SK-N-MC (cell line): ENCODE results near the gene HNRNPH1.
A peak's percentile ranks its signal among the peaks of the same experiment; 100 is the strongest.

Experiments used
- DNase-seq: peaks from one replicate; pipeline ENCODE4 v3.0.0-alpha.2; 2011; ENCODE audit warnings: low read depth, low spot score
- H3K27ac ChIP-seq: fragments of 200-600 bp; sonication (generic); 2 replicates; pipeline ENCODE4 v1.5.1; 2016; ENCODE audit warnings: mixed run types
- H3K36me3 ChIP-seq: fragments of 200-600 bp; sonication (generic); 2 replicates; pipeline ENCODE4 v1.6.1; 2017; ENCODE audit warnings: antibody characterized with exemption, low read length, mixed read lengths; ENCODE audit not compliant: insufficient read depth
- H3K4me3 ChIP-seq: fragments of 200-600 bp; sonication (generic); 2 replicates; pipeline ENCODE4 v1.5.1; 2016
- H3K9ac ChIP-seq: fragments of 200-600 bp; sonication (generic); 2 replicates; pipeline ENCODE4 v1.8.0; 2017; ENCODE audit warnings: mixed run types, mixed read lengths; ENCODE audit not compliant: insufficient read length
- H3K9me3 ChIP-seq: fragments of 200-600 bp; sonication (generic); 2 replicates; pipeline ENCODE4 v1.6.1; 2017; ENCODE audit warnings: low read depth, mild to moderate bottlenecking, antibody characterized with exemption, low read length, moderate library complexity, mixed read lengths
- EZH2 ChIP-seq: fragments of 200-600 bp; sonication (generic); IDR thresholded peaks from one replicate; pipeline ENCODE4 v1.6.1; 2017; ENCODE audit warnings: antibody characterized with exemption
- FOXP2 ChIP-seq: optimal IDR thresholded peaks from 2 replicates; pipeline ENCODE3; 2011; ENCODE audit warnings: mild to moderate bottlenecking, moderate library complexity; ENCODE audit not compliant: insufficient read depth; ENCODE audit errors: extremely low read length, control extremely low read depth
- POLR2AphosphoS5 ChIP-seq: IDR thresholded peaks from 2 replicates; pipeline ENCODE4 v1.6.1; 2012; ENCODE audit warnings: mild to moderate bottlenecking, low read depth, low read length, borderline replicate concordance

Gene HNRNPH1

GRCh38 chr5:179607160-179607931, 16.1 kb downstream of the HNRNPH1 start:
- peak; percentile 57 for TF ChIP-seq POLR2AphosphoS5
- TF ChIP-seq EZH2: no peak
- no peak for TF ChIP-seq FOXP2
- no peak overlapping the region for H3K4me3 ChIP-seq
- DNase-seq: no peak
- H3K36me3 ChIP-seq: peaks cover 52% of the 10 kb centered on the region
- H3K27ac ChIP-seq: peak overlapping the region; percentile 29; the same call in 1 of the 2 replicates
- H3K9me3 ChIP-seq: no peaks in the 10 kb centered on the region
- no peak overlapping the region for H3K9ac ChIP-seq

- Histone ChIP-seq H3K36me3 (peaks cover 52% of the 10 kb centered on the region), H3K27ac (peak overlapping the region; percentile 29; the same call in 1 of the 2 replicates), H3K4me3 (no peak overlapping the region), H3K9ac (no peak overlapping the region), H3K9me3 (no peaks in the 10 kb centered on the region)
- no peak for TF ChIP-seq EZH2
- TF ChIP-seq POLR2AphosphoS5: no peak
- no peak for TF ChIP-seq FOXP2
- DNase-seq: no peak
Measured at GRCh38 chr5:179606910-179607159, 16.6 kb downstream of the HNRNPH1 start.

- peaks cover 48% of the 10 kb centered on the region for H3K36me3 ChIP-seq
- no peak for DNase-seq
- no peaks in the 10 kb centered on the region for H3K9me3 ChIP-seq
- no peak overlapping the region for H3K9ac ChIP-seq
- TF ChIP-seq POLR2AphosphoS5 (peak; percentile 4; the same call in 1 of the 2 replicates), FOXP2 (no peak), EZH2 (no peak)
- H3K4me3 ChIP-seq: no peak overlapping the region
- H3K27ac ChIP-seq: peak overlapping the region; percentile 29; the same call in 1 of the 2 replicates
Measured at GRCh38 chr5:179606071-179606909, 17.2 kb downstream of the HNRNPH1 start.

DNA sequence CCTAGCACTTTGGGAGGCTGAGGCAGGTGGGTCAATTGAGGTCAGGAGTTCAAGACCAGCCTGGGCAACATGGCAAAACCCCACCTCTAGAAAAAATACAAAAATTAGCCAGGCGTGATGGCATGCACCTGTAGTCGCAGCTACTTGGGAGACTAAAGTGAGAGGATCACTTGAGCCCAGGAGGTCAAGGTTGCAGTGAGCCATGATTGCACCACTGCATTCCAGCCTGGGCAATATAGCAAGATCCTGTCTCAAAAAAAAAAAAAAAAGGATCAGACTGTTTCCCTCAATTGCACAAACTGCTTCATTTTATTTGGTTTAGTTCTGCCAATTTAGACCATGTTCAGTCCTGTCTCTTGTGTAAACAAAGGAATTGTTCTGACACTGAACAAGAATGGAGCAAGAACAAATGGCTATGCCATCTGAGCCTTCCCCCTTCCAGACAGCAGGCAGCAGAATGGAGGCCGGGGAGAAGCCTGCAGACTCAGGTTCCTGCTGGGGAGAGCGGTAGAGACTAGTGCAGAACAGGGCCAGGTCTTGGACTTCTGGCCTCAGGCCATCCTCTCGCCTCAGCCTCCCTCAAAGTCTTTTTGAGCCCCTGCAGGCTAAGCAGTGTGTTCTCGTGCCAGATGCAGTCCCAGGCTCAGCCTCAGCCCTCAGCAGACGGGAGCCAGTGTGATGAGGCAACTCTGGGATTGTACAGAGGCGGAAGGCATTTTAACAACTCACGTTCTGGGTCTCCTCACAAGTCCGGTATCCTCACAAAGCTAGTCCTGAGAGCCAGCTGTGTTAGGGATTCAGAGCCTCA, 18.2 kb downstream of the HNRNPH1 start:
- no peak for DNase-seq
- Histone ChIP-seq H3K36me3 (peaks cover 44% of the 10 kb centered on the region), H3K27ac (peak overlapping the region; percentile 46), H3K4me3 (no peak overlapping the region), H3K9ac (no peak overlapping the region), H3K9me3 (no peaks in the 10 kb centered on the region)
- TF ChIP-seq POLR2AphosphoS5: no peak
- TF ChIP-seq EZH2: no peak
- TF ChIP-seq FOXP2: no peak

DNA sequence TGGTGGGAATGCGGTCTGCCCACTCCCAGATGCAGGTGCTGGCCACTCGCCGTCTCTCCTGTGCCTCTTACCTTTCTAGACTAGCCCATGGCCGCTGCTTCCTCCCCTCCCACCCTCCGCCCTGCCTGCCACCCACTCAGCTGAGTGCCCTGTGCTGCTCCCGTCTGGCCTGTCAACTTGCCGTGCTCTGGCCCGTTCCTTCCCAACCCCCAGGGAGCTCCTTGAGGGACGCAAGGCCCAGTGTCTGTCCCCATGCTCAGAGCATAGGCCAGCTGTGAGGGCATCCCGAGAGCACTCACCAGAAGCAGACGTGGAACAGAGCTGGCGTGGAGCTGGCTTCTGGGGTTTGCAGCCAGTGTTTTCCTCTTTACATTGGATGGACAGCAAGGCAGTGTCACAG, 20.2 kb downstream of the HNRNPH1 start:
- Histone ChIP-seq H3K27ac (no peak overlapping the region), H3K36me3 (peaks cover 49% of the 10 kb centered on the region), H3K9ac (no peak overlapping the region), H3K9me3 (no peaks in the 10 kb centered on the region), H3K4me3 (no peak overlapping the region)
- no peak for TF ChIP-seq FOXP2
- TF ChIP-seq EZH2: no peak
- TF ChIP-seq POLR2AphosphoS5: no peak
- DNase-seq: no peak

- Histone ChIP-seq H3K9ac (no peak overlapping the region), H3K4me3 (no peak overlapping the region), H3K36me3 (peaks cover 45% of the 10 kb centered on the region), H3K9me3 (no peaks in the 10 kb centered on the region), H3K27ac (no peak overlapping the region)
- TF ChIP-seq POLR2AphosphoS5 (no peak), FOXP2 (no peak), EZH2 (no peak)
- DNase-seq: no peak
Measured at GRCh38 chr5:179601871-179602625, 21.4 kb downstream of the HNRNPH1 start.

- Histone ChIP-seq H3K4me3 (no peak overlapping the region), H3K27ac (no peak overlapping the region), H3K9me3 (no peaks in the 10 kb centered on the region), H3K36me3 (peaks cover 55% of the 10 kb centered on the region), H3K9ac (no peak overlapping the region)
- no peak for DNase-seq
- TF ChIP-seq EZH2 (no peak), FOXP2 (no peak), POLR2AphosphoS5 (no peak)
Measured at GRCh38 chr5:179599973-179600372, 23.5 kb downstream of the HNRNPH1 start.

DNA sequence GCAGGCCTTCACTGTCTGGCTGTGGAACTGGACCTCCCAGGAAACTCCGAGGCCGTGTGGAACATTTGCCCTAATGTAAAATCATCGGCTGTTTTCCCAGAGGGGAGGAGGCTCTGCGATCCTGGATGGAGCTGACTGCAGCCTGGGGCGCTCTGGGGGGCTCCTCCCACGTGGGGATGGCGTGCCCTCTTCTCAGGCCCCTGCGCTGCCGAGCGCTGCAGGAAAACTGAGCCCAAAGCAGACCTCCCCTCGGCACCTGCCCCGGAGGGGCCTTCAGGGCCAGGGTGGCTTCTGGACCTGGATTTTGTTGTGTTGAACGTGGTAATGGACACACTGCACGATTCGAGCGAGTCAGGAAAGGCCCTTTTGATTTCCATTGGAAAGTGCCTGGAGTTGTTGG, 23.9 kb downstream of the HNRNPH1 start:
- H3K36me3 ChIP-seq: peaks cover 60% of the 10 kb centered on the region
- H3K4me3 ChIP-seq: no peak overlapping the region
- TF ChIP-seq FOXP2: no peak
- no peak for TF ChIP-seq POLR2AphosphoS5
- no peak for TF ChIP-seq EZH2
- H3K9me3 ChIP-seq: no peaks in the 10 kb centered on the region
- DNase-seq: no peak
- no peak overlapping the region for H3K27ac ChIP-seq
- no peak overlapping the region for H3K9ac ChIP-seq
